GM20000 (cell line): ENCODE measurements around the gene CAMK4.

Source experiments
- DNase-seq: peaks from one replicate; pipeline ENCODE4 v3.0.0; 2012; ENCODE audit warnings: low spot score
- CTCF ChIP-seq: IDR thresholded peaks from 2 replicates; pipeline ENCODE4 v1.5.1; 2012; ENCODE audit warnings: mild to moderate bottlenecking, control low read depth; ENCODE audit errors: extremely low read depth, missing control alignments

Gene CAMK4

GRCh38 chr5:111486055-111486454 is 261.9 kb downstream of the CAMK4 start:
- no peak for TF ChIP-seq CTCF
- DNase-seq = no peak

- TF ChIP-seq CTCF = no peak
- no peak for DNase-seq
Measured at GRCh38 chr5:111486926-111487325, 262.7 kb downstream of the CAMK4 start.

GRCh38 chr5:111488353-111488752 is 264.2 kb downstream of the CAMK4 start:
- no peak for DNase-seq
- TF ChIP-seq CTCF = no peak

- no peak for DNase-seq
- TF ChIP-seq CTCF = no peak
Measured at GRCh38 chr5:111493031-111493430, 268.8 kb downstream of the CAMK4 start.

GRCh38 chr5:111494355-111494999 is 270.3 kb downstream of the CAMK4 start:
- TF ChIP-seq CTCF = no peak
- DNase-seq = no peak

- no peak for DNase-seq
- no peak for TF ChIP-seq CTCF
Measured at GRCh38 chr5:111495159-111495558, 271.0 kb downstream of the CAMK4 start.

- DNase-seq = no peak
- no peak for TF ChIP-seq CTCF
Measured at GRCh38 chr5:111498346-111498745, 274.2 kb downstream of the CAMK4 start.
